HG03439 (cell line): ENCODE measurements around the gene EIF2B1.
A peak's percentile ranks its signal among the peaks of the same experiment; 100 is the strongest.
"Not testable (repeated sequence)": the region's sequence is repeated elsewhere in the genome, so short reads cannot be mapped to it uniquely, and the experiment has no call there.

Source experiments
- ATAC-seq: cut with Tn5 transposase; IDR thresholded peaks from one replicate; pipeline ENCODE4 v1.9.1; 2021; ENCODE audit warnings: mild to moderate bottlenecking, moderate library complexity; ENCODE audit not compliant: unreplicated experiment

The EIF2B1 gene

DNA sequence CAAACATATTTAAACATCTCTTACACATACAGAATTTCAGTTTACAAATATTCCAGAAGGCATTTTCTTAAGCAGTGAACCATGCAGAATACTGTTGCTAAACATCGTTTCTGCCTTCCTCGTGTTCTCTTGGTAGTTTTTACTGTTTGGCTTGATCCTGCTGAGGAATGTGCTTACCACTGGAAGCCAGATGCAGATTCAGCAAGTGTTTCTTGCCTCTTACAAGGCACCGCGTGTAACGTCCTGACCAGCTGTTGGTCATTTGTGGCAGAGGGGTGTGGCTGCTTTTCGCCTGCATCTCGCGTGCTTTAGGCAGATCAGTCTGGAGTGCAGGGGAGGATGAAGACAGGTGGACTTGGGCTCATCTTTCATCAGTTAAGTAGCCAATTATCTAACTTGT is 12.4 kb downstream of the EIF2B1 start:
- ATAC-seq, result no peak

DNA sequence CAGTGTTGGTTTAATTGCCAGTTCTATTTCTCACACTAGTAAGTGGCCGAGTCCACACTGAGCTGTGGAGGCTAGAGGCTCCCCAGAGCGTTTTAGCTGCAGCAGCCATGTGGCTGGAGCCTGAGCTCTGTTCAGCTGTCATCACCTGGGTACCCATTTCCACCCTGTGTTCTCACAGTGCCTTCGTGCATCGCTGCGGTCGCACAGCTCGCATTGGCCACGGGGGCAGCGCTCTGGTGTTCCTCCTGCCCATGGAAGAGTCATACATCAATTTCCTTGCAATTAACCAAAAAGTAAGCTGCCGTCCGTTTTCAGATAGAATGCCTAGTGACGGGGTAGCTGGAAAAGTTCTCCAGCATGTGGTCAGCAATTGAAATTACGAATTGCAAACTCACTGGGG is 15.9 kb downstream of the EIF2B1 start:
- no peak for ATAC-seq

DNA sequence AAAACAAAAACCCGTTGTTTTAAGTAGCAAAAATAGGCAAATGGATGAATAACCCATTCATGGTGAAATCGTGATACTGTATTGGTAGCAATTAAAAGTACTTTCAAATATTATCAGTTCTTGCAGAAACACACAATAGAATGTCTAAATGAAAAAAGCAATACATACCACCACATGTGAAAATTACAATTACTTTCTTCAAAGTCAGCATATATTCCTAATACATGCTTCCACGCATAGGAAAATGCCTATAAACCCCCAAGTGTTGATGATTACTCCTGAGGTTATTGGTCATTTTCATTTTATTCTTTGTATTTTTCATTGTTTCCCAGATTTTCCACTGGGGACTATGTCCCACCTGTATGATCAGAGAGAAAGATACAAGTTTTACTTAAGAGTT is 16.3 kb downstream of the EIF2B1 start:
- ATAC-seq, result no peak

DNA sequence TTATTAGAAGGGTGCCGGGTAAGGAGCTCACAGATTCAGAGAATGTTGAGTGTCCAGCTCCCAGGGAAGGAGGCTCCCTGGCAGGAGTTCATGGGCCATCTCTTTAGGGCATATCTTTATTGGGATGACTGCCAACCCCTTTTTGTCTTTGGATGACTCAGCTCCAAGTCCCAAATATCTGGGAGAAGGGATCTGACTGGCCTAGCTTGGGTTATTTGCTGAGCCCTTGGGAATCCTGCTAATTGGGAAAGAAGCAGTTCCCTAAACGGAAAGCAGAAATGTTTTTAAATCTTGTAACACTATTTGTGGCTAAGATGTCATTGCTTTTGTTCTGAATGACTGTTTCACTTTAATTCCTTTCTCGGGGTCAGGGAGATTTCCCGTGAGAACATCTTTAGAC is 19.0 kb downstream of the EIF2B1 start:
- ATAC-seq, result no peak

DNA sequence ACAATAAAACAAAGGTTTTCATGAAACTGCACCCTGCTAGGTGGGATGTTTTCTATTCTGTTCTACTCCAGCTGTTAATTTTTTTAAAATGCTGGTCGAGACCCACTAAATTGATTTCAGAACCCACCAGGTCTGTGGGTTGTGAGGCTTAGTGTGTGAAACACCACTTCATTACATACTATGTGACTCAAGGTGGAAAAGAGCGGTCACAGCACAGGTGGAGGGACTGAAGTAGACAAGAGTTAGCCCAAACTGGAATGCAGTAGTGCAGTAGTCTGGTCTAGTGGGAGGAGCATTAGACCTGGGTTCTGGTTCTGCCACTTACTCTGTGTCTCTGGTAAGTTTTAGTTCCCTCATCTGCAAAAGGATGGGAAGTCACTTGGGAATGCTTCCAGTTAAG is 19.4 kb downstream of the EIF2B1 start:
- no peak for ATAC-seq

DNA sequence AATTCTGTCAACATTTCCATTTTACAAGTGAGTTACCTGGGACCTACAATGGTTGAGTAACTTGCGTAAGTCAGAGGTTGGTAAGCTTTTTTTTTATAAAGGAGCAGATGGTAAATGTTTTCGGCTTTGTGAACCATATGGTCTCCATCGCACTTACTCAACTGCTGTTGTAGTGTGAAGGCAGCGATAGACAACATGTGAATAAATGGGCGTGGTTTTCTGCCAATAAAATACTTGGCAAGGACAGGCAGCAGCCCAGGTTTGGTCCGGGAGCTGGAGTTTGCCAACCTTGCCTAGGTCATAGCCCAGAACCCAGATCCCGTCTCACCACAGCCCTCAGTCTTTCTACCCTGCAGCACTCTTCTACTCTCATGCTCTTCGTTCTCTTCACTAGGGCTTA is 25.3 kb downstream of the EIF2B1 start:
- ATAC-seq, result no peak

DNA sequence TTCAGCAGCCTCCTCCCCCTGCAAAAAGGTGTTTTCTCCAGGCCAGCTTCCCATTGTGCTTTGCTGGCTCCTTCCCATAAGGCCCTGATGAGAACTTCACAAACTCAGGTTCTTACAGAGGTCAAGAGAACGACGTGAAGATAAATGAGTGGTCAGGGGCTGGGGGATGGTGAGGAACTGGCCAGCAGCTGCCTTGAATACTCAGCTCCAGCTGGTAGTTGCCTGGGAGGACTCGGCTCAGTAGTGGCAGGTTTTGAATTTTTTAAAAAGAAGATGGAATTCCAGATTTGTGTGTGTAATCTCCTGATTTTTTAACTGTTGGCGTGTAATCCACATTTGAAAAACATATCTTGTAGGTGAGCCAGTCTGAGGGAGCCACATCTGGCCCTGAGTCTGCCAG is 25.7 kb downstream of the EIF2B1 start:
- no peak for ATAC-seq

DNA sequence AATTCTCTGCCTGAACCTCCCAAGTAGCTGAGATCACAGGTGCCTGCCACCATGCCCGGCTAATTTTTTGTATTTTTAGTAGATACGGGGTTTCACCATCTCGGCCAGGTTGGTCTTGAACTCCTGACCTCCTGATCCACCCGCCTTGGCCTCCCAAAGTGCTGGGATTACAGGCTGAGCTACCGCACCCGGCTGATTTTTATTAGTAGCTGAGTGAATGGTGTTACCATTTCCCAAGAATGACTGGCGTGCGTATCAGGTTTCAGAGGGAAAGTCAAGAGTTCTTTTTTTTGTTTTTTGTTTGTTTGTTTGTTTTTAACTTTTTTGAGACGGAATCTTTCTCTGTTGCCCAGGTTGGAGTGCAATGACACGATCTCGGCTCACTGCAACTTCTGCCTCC is 30.0 kb downstream of the EIF2B1 start:
- ATAC-seq, result not testable (repeated sequence)

DNA sequence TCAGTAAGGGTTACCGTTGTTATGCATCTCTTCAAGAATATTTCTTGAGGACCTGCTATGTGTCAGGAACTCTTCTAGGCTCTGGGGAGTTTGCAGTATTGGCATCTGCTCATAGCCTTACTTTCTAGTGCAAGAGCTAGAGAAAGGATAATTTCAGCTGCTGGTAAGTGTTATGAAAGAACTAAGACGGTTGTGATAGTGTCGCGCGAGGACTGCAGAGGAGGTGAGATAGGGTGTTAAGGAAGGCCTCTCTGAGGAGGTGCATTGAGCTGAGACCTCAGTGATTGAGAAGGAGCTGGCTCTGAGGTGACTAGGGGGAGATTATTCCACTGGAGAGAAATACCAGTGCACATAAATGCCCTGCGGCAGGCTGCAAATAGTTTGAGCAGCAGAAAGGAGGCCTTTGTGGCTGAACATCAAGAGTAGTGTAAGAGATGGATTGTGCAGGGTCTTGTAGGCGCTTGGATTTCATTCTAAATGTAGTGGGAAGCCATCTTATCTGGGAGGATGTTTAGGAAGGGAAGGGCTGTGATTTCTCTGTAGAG is 30.8 kb downstream of the EIF2B1 start:
- ATAC-seq, result no peak

DNA sequence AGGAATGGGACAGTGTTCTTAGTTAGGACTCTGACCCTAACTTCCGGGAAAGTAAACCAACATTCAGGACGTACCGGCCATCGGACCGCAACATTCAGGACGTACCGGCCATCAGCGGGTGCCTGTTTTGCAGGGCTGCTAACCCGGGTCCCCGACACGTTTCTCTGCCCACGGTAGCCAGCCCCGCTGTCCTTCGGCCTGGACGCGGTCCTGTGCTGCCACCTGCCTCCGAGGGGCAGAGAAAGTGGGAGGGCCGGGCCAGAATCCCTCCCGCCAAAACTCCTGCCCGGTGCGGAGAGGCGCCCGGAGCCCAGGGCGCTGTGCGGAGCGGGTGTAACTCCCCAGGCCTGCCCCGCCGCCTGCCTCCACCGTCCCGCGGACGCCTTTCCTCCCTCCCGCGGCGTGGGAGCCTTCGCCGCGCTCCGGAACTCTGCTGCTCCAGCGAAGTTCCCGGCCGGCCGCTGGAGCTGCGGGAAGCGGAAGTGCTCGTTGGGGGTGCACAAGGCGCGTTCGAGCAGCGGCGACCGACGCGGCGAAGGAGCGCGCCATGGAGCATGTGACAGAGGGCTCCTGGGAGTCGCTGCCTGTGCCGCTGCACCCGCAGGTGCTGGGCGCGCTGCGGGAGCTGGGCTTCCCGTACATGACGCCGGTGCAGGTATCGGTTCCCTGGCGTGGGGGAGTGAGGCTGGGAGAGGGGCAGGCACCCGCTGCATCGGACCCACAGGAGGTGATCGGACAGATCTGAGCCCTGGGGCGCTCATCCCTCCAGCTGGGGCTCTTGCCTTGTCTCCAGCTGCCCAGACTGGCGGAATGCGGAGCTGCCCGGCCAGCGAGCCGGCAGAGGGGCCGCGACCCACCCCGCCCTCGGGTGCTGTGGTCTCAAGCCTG is 31.6 kb downstream of the EIF2B1 start, which contains the start of gene DDX55:
TSS of gene DDX55 (plus strand) at position 498 of the 888 bp plus-strand sequence. CDS start at position 548, 50 bp downstream.
- peak; percentile 84 for ATAC-seq

DNA sequence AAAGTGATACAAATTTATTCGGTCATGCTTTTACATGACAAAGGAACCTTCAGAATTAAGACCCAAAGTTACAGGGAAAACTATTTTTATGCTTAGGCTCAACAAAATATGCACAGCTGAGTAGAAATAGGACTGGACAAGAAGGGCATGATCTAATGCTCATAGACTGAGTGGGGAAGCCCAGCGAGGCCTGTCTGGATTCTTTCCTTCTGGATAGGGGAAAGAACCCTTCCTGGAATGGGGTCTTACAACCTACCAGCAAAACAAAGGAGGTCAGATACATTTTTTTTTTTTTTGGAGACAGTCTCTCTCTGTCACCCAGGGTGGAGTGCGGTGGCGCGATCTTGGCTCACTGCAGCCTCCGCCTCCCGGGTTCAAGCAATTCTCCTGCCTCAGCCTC is 33.8 kb downstream of the EIF2B1 start:
- ATAC-seq, result no peak

DNA sequence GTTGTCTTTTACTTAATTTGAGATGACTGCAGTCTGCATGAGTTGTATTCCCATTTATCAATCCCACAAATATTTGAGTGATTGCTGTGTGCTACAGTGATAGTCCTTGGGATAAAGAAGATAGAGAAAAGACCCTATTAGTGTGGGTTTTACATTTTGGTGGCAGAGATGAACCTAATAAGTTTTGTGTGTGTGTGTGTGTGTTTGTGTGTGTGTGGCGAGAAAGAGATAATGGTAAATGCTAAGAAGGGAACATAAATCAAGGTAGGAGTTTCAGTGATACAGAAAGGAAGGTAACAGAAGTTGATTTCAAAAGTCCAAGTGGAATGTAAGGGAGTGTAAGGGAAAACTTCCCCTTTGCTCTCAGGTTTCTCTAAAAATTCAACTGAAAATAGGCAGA is 34.2 kb downstream of the EIF2B1 start:
- ATAC-seq, result no peak

DNA sequence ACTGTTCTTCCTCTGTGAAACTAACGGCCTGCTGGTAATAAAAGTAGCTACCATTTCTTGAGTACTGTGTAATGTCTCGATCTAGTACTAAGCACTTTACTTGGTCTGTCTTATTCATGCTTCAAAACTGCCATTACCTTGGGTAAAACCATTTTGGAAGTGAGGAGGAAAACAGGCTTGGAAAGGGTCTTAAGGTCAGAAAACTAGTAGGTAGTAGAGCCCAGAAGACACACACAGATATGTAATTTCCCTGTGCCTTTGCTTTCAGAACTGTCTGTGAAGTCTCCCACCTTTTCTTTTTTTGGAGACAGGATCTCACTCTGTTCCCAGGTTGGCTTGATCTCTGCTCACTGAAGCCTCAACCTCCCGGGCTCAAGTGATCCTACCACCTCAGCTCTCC is 35.0 kb downstream of the EIF2B1 start:
- ATAC-seq, result no peak

DNA sequence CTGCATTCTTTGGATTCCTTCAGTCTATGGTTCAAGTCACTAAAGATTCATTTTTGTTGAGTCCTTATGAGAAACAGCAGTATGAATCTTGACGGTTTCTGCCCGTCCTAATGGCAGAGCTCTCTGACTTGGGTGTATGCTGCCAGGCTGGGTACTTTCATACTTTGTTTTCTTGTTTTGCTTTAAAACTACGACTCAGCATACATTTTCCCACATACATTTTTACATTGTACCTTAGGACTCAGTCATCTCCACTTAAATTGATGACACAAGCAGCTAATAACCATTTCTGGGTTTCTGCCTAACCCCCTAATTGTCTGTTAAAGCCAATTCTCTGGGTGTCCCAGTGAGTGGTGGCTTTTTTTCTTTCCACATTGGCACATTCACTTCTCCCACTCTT is 36.4 kb downstream of the EIF2B1 start:
- no peak for ATAC-seq

DNA sequence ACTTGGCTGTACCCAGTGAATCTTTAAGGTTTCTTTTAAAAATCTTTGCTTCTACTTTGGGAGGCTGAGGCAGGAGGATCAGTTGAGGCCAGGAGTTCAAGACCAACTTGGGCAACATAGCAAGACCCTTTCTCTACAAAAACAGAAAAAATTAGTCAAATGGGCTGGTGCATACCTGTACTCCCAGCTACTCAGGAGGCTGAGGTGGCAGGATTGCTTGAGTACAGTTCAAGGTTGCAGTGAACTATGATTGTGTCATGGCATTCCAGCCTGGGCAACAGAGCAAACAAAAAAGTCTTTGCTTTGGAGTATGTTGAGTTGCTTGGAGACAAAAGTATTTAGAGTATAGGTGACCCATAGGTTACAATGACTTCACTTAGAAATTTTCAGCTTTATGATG is 37.8 kb downstream of the EIF2B1 start:
- no peak for ATAC-seq

DNA sequence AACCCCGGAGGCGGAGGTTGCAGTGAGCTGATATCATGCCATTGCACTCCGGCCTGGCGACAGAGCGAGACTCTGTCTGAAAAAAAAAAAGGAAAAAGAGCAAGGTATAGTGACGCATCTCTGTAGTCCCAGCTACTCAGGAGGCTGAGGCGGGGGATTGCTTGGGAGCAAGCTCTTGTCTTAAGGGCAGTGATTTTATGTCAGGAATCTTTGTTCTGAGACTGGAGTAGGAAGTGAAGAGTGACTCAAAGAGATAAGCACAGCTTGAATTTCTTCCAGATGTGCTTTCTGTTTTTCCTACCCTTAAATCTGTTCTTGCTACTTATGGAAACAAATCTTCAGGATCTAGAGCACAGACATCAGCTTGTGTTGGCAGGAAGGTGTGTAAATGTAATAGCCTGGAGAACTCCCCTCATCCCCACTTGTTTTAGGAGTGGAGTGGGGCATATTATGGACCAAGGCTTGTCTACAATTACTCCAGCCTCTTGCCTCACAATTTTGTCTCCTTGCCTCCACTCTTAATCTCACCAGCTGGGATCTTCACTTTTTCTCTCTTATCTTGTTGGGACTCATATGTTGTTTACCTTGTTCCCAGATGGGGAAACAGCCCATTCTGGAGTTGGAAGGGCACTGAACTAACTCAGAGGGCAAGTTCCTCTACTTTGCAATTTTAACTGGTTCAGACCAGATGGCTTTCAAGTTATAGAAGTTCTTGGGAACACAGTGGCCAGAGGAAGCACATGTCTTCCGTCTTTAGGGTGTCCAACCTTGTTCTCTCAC is 41.6 kb downstream of the EIF2B1 start:
- no peak for ATAC-seq

DNA sequence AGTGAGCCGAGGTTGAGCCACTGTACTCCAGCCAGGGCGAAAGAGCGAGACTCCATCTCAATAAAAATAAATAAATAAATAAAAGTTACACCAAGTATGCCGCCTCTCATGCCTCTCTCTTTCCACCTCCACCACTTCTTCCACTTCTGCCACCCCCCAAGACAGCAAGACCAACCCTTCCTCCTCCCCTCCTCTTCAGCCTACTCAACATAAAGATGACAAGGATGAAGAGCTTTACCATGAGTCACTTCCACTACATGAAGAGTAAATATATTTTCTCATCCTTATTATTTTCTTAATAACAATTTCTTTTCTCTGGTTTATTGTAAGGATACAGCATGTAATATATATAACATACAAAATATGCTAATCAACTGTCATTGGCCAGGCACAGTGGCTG is 52.7 kb downstream of the EIF2B1 start:
- ATAC-seq, result no peak

DNA sequence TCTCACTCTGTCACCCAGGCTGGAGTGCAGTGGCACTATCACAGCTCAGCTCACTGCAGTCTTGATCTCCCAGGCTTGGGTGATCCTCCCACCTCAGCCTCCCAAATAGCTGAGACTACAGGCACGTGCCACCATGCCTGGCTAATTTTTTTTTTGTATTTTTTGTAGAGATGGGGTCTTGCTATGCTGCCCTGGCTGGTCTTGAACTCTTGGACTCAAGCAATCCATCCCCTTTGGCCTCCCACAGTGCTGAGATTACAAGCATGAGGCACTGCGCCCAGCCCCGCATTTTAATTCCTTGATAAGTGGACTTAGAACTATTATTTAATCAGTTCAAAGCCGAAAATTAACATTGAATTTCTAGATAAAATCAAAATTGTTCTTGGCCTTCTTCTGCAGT is 54.7 kb downstream of the EIF2B1 start:
- not testable (repeated sequence) for ATAC-seq

DNA sequence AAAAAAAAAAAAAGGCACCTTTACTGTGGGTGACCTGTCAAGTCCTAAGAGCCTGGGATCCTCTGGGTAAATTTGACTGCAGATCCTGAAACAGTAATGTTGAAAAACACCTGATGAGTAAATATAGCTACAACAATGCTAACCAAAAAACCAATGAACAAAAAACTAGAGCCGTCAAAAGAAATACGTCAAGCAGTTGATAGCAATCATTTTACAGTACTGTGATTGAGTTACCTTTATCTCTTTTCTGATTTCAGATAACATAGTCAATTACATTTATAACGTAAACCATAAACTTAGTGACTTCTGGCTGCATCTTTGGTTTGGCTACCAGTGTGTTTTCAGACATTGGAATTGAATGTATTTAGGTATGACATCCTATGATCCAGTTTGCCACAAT is 55.2 kb downstream of the EIF2B1 start:
- no peak for ATAC-seq

DNA sequence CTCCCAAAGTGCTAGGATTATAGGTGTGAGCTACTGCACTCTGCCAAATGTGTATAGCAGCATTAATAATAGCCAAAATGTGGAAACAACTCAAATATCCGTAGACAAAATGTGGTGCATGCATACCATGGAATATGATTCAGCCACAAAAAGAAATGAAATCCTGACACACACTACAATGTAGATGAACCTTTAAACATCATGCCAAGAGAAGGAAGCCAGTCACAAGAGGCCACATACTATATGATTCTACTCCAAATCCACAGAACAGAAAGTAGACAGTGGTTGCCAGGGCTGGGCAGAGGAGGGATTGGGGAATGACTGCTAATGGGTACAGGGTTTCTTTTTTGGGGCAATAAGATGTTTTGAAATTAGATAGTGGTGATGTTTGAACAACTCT is 56.9 kb downstream of the EIF2B1 start:
- ATAC-seq, result no peak

DNA sequence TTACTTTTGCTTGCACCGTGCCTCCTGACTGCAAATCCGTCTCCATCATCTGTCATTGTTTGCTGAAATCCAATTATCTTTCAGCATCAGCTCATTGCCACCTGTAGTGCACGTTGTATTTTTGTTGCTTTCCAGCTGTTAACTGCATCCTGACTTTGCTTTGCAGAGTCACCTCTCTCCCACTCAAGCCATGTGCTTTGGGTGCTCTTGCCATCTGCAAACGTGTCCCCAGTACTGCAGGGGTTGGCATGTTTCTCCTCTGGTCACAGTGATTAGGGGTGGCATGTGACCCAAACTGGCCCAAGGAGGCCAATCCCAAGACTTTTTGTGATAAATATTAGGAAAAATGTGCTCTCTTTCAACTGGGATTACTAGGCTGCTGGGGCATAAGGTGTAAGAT is 59.6 kb downstream of the EIF2B1 start:
- no peak for ATAC-seq

DNA sequence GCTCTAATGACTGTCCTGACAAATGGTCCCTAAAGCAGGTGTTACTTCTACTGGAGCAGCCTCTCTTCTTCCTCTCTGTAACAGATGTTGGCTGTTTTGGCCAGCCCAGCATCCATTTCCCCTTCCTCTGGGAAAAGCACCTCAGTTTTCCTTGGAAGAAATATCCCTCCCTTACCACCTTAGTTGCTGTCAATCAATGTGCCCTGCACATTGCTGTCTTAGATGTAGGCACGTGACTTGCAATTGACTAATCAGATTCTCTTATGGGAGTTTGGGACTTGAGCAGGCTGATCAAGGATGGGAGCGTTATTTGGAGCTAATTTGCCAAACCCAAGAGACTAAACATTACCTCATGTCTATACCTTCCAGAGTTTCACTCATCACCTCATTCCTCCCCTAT is 61.1 kb downstream of the EIF2B1 start:
- no peak for ATAC-seq
